HEK293 (cell line): Measurements from ENCODE around the gene PTCRA.
"Not testable (repeated sequence)": the region's sequence is repeated elsewhere in the genome, so short reads cannot be mapped to it uniquely, and the experiment has no call there.

Source experiments
- CTCF ChIA-PET: fragments of 350-600 bp; formaldehyde crosslinking; extraction: SDS; loops from one replicate; lab custom pipeline; 2021; ENCODE audit warnings: antibody characterized with exemption; lab: Yijun Ruan, JAX
- POLR2A ChIA-PET: fragments of 300-600 bp; formaldehyde crosslinking; extraction: SDS; loops from one replicate; lab custom pipeline; 2020; ENCODE audit warnings: antibody characterized with exemption, inconsistent platforms; lab: Yijun Ruan, JAX
- H3K27ac ChIP-seq: fragments of 200-500 bp; sonication (Bioruptor generic); 2 replicates; pipeline ENCODE4 v1.5.1; 2014; ENCODE audit warnings: low read depth, low read length, control low read depth, inconsistent platforms; ENCODE audit errors: extremely low read depth
- H3K36me3 ChIP-seq, 2 experiments: fragments of 200-500 bp in 1 of 2; sonication (Bioruptor generic) in 1 of 2; 1 replicate in 1 of 2; 2 replicates in 1 of 2; pipeline ENCODE4 v1.5.1; 2014 to 2017; ENCODE audit warnings: inconsistent platforms in 2 of 2, low read length in 2 of 2; ENCODE audit not compliant: control insufficient read depth in 2 of 2, insufficient read depth in 1 of 2
- H3K4me1 ChIP-seq: fragments of 200-500 bp; sonication (Bioruptor generic); 2 replicates; pipeline ENCODE4 v1.5.1; 2014; ENCODE audit warnings: mild to moderate bottlenecking, low read length, inconsistent platforms; ENCODE audit not compliant: control insufficient read depth, insufficient read depth
- H3K4me3 ChIP-seq: 2 replicates; pipeline ENCODE4 v1.5.1; 2011; ENCODE audit warnings: low read depth, mild to moderate bottlenecking, control low read depth, low read length, moderate library complexity
- H3K9me3 ChIP-seq: fragments of 200-500 bp; sonication (Bioruptor generic); 2 replicates; pipeline ENCODE4 v1.5.1; 2014; ENCODE audit warnings: low read depth, low read length, inconsistent platforms; ENCODE audit not compliant: control insufficient read depth, insufficient read depth
- FEZF1 ChIP-seq: fragments of 450-650 bp; formaldehyde crosslinking; IDR thresholded peaks from 2 replicates; pipeline ENCODE4 v1.5.1; 2016; ENCODE audit warnings: missing biosample characterization, missing genetic modification characterization
- GLI2 ChIP-seq: fragments of 450-650 bp; formaldehyde crosslinking; IDR thresholded peaks from 2 replicates; pipeline ENCODE4; 2017; ENCODE audit warnings: missing biosample characterization, missing genetic modification characterization, low read depth, borderline replicate concordance
- GLIS1 ChIP-seq: fragments of 450-650 bp; formaldehyde crosslinking; IDR thresholded peaks from 2 replicates; pipeline ENCODE4 v1.5.1; 2016; ENCODE audit warnings: missing biosample characterization, missing genetic modification characterization
- KLF10 ChIP-seq: fragments of 450-650 bp; IDR thresholded peaks from 2 replicates; pipeline ENCODE4 v1.5.1; 2018; ENCODE audit warnings: missing biosample characterization, mild to moderate bottlenecking, missing genetic modification characterization
- PRDM6 ChIP-seq: fragments of 450-650 bp; formaldehyde crosslinking; IDR thresholded peaks from 2 replicates; pipeline ENCODE4 v1.5.1; 2017; ENCODE audit warnings: missing biosample characterization, missing genetic modification characterization
- TCF7L2 ChIP-seq: IDR thresholded peaks from 2 replicates; pipeline ENCODE4 v1.6.1; 2011; ENCODE audit warnings: low read depth, mild to moderate bottlenecking, inconsistent platforms, low read length, moderate library complexity, borderline replicate concordance
- TRIM28 ChIP-seq: IDR thresholded peaks from 2 replicates; pipeline ENCODE4 v1.6.1; 2011; ENCODE audit warnings: low read length, control low read depth, borderline replicate concordance
- ZBTB49 ChIP-seq: fragments of 450-650 bp; formaldehyde crosslinking; IDR thresholded peaks from 2 replicates; pipeline ENCODE4 v1.5.1; 2016; ENCODE audit warnings: missing biosample characterization, missing genetic modification characterization, low read depth
- ZFP3 ChIP-seq: fragments of 450-650 bp; formaldehyde crosslinking; IDR thresholded peaks from 2 replicates; pipeline ENCODE4 v1.5.1; 2016; ENCODE audit warnings: low read depth, missing biosample characterization, missing genetic modification characterization
- ZNF211 ChIP-seq: fragments of 450-650 bp; formaldehyde crosslinking; IDR thresholded peaks from 2 replicates; pipeline ENCODE4 v1.5.1; 2016; ENCODE audit warnings: low read depth, missing biosample characterization, missing genetic modification characterization
- ZNF341 ChIP-seq: fragments of 450-650 bp; formaldehyde crosslinking; IDR thresholded peaks from 2 replicates; pipeline ENCODE4; 2016; ENCODE audit warnings: low read depth, missing biosample characterization, missing genetic modification characterization
- ZNF48 ChIP-seq: fragments of 450-650 bp; formaldehyde crosslinking; IDR thresholded peaks from 2 replicates; pipeline ENCODE4 v1.5.1; 2016; ENCODE audit warnings: missing biosample characterization, missing genetic modification characterization
- ZNF514 ChIP-seq: fragments of 450-650 bp; formaldehyde crosslinking; IDR thresholded peaks from 2 replicates; pipeline ENCODE4 v1.5.1; 2016; ENCODE audit warnings: missing biosample characterization, missing genetic modification characterization
- ZNF530 ChIP-seq: fragments of 450-650 bp; formaldehyde crosslinking; IDR thresholded peaks from 2 replicates; pipeline ENCODE4 v1.5.1; 2016; ENCODE audit warnings: low read depth, missing biosample characterization, missing genetic modification characterization
- ZNF580 ChIP-seq: fragments of 450-650 bp; formaldehyde crosslinking; IDR thresholded peaks from 2 replicates; pipeline ENCODE4 v1.5.1; 2016; ENCODE audit warnings: missing biosample characterization, missing genetic modification characterization
- ZNF585B ChIP-seq: fragments of 450-650 bp; formaldehyde crosslinking; IDR thresholded peaks from 2 replicates; pipeline ENCODE4 v1.5.1; 2016; ENCODE audit warnings: missing biosample characterization, missing genetic modification characterization
- ZNF645 ChIP-seq: fragments of 450-650 bp; formaldehyde crosslinking; IDR thresholded peaks from 2 replicates; pipeline ENCODE4; 2016; ENCODE audit warnings: missing biosample characterization, missing genetic modification characterization
- ZSCAN4 ChIP-seq: fragments of 450-650 bp; formaldehyde crosslinking; IDR thresholded peaks from 2 replicates; pipeline ENCODE4 v1.5.1; 2017; ENCODE audit warnings: missing biosample characterization, missing genetic modification characterization

The PTCRA gene

GRCh38 chr6:42901538-42901957 is 14.3 kb upstream of the PTCRA start (continued):
- TF ChIP-seq ZNF645 (tag by site-specific recombination) (no peak), ZNF580 (tag by site-specific recombination) (no peak), KLF10 (tag by site-specific recombination) (0 out of 2 replicates have a peak, but pooled peaks have one; percentile 38), TCF7L2 (no peak), ZFP3 (no peak), TRIM28 (no peak), ZNF514 (no peak)
- TF ChIP-seq, all 188 proteins: peak for 14

GRCh38 chr6:42902429-42903263 is 13.2 kb upstream of the PTCRA start:
- H3K4me1 ChIP-seq, POLR2A ChIA-PET, H3K36me3 ChIP-seq, H3K9me3 ChIP-seq, H3K27ac ChIP-seq, H3K4me3 ChIP-seq: not testable (repeated sequence)
- CTCF ChIA-PET = interaction anchor here (0.6 to 3.4 kb wide), 22 partner anchors 9 to 869 kb away, joined by 3 to 44 read pairs (median 6); partner anchors contain the start of gene CNPY3

- ChIA-PET POLR2A (interaction anchor here (0.5 to 1.2 kb wide), 2 partner anchors 41 to 80 kb away, joined by 3 to 4 read pairs; partner anchors contain the start of gene PPP2R5D), CTCF (interaction anchor here (0.6 to 1.2 kb wide), 6 partner anchors 43 to 1174 kb away, joined by 3 to 6 read pairs (median 4); partner anchors contain the start of gene RRP36)
- no peak for TF ChIP-seq ZBTB49
- TF ChIP-seq PRDM6 (tag by site-specific recombination) = no peak
- TF ChIP-seq ZNF48 (tag by site-specific recombination) = no peak
- no peak for TF ChIP-seq ZNF341 (tag by site-specific recombination)
- no peak for TF ChIP-seq ZNF530
- no peak for TF ChIP-seq ZSCAN4
- TF ChIP-seq FEZF1 (tag by site-specific recombination) = no peak
- no peak for TF ChIP-seq GLI2 (tag by site-specific recombination)
- no peak for TF ChIP-seq GLIS1
- TF ChIP-seq ZNF585B (tag by site-specific recombination) = no peak
- no peak for TF ChIP-seq ZNF211 (tag by site-specific recombination)
- Histone ChIP-seq H3K9me3 (no peaks in the 10 kb centered on the region), H3K36me3 (no peaks in the 10 kb centered on the region), H3K4me3 (no peak overlapping the region), H3K4me1 (no peaks in the 10 kb centered on the region; the same call in 1 of the 2 replicates), H3K27ac (no peak overlapping the region)
Observed at GRCh38 chr6:42904467-42904866, 11.4 kb upstream of the PTCRA start.
